ENCODE measurements around the gene LYST. TPM values are rescaled to one million over a fixed set of nuclear protein-coding genes. Genes with fewer than 3 reads are reported as not detected.

The LYST gene
- total and polyA plus RNA-seq, 2 of the 4 experiments (the other 2 are of a cell fraction): 2.2 to 7.2 TPM

DNA sequence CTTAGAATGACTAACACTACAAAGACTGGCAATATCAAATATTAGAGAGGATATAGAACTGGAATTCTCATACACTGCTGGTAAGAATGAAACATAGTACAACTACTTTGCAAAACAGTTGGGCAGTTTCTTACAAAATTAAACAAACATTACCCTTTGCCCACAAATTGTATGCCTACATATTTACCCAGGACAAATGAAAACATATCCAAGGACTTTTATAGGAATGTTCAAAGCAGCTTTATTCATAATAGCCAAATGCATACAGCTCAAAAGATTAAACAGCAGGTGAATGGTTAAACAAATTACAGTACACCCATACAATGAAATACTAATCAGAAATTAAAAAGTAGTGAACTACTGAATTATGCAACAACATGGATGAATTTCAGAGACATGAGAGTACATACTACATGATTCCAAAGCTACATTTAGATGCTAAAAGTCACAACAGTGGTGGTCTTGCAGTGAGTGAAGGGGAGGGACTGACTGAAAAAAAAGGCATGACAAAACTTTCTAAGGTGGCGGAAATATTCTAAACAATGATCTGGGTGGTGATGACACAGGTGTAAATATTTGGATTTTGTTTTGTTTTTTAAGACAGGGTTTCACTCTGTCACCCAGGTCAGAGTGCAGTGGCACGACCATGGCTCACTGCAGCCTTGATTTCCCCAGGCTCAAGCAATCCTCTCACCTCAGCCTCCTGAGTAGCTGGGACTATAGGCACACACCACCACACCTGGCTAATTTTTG lies 40.4 kb downstream of the LYST start:
- H3K27me3 ChIP-seq (ENCODE audit: control insufficient read depth, insufficient read depth, low read length): no peaks in the 10 kb centered on the region
- no peak overlapping the region for H2BK5ac ChIP-seq (ENCODE audit: low read depth, low read length, poor library complexity, severe bottlenecking)
- H3K4me3 ChIP-seq (ENCODE audit: insufficient read depth, low read depth, low read length): no peak overlapping the region
- WGBS, 2 experiments (ENCODE audit: extremely low coverage in 2 of 2, insufficient read length in 1 of 2): 100% methylated on average over 1 of the region's 2 CpGs; no CpG with 5 or more reads in 1 of the 2 experiments
- H3K4me2 ChIP-seq (ENCODE audit: low read depth, low read length): no peak overlapping the region
- ChIA-PET POLR2A (ENCODE audit: unreplicated experiment) (no interaction called here), CTCF (no interaction called here)
- intact Hi-C loops (cut with micrococcal nuclease) (no loop called here), dilution Hi-C loops (cut with HindIII; ENCODE audit: low sequenced_read_pairs, unreplicated experiment) (no loop called here), in situ Hi-C loops (cut with MboI; ENCODE audit: low sequenced_read_pairs) (no loop called here)
- H3K23ac ChIP-seq (ENCODE audit: low read depth, low read length): no peak overlapping the region
- no peak overlapping the region for H2AK9ac ChIP-seq (replicated peaks; ENCODE audit: low read depth, low read length, poor library complexity)
- H2BK120ac ChIP-seq (ENCODE audit: low read depth, low read length): no peak overlapping the region
- no peaks in the 10 kb centered on the region for H3K9me1 ChIP-seq (ENCODE audit: insufficient read depth, low read length)
- no peak overlapping the region for H3K4ac ChIP-seq (ENCODE audit: low read depth, low read length)
- no peaks in the 10 kb centered on the region for H3K36me3 ChIP-seq (ENCODE audit: control insufficient read depth, insufficient read depth, low read length)
- no peak overlapping the region for H2AK5ac ChIP-seq (ENCODE audit: low read depth, low read length)
- no peak overlapping the region for H4K5ac ChIP-seq (ENCODE audit: low read depth, low read length)
- BruUV-seq (replicated peaks): no TSS peak
- no peak overlapping the region for H3K27ac ChIP-seq (ENCODE audit: insufficient read depth, low read length)
- peaks cover 4% of the 10 kb centered on the region for H3K4me1 ChIP-seq (ENCODE audit: control insufficient read depth, insufficient read depth, low read length)
- H3K14ac ChIP-seq (replicated peaks; ENCODE audit: low read depth, low read length): no peak overlapping the region
- no peak for DNase-seq
- H3K9ac ChIP-seq (ENCODE audit: low read depth, low read length): no peak overlapping the region
- H2AFZ ChIP-seq (replicated peaks; ENCODE audit: low read length, poor library complexity): no peak overlapping the region
- no peak overlapping the region for H2BK20ac ChIP-seq (ENCODE audit: low read depth, low read length)
- H4K91ac ChIP-seq (ENCODE audit: insufficient read depth, low read depth, low read length): no peak overlapping the region
- TF ChIP-seq RCOR1 (IDR thresholded peaks at IDR 0.05; ENCODE audit: insufficient replicate concordance, low read length): no peak
- H4K8ac ChIP-seq (ENCODE audit: low read depth in 2 of 2, low read length in 2 of 2): no peak overlapping the region
- H3K79me1 ChIP-seq (ENCODE audit: low read depth in 1 of 2, low read length in 2 of 2): no peaks in the 10 kb centered on the region; a peak in 1 of 4 replicates
- ATAC-seq (ENCODE audit: low read depth): no peak
- H3K56ac ChIP-seq (ENCODE audit: extremely low read depth, insufficient read depth, low read length): no peak overlapping the region
- no peak overlapping the region for H2BK15ac ChIP-seq (ENCODE audit: low read depth, low read length)
- H3K9me3 ChIP-seq (ENCODE audit: control insufficient read depth, insufficient read depth, low read length): no peaks in the 10 kb centered on the region
- H4K20me1 ChIP-seq (ENCODE audit: insufficient read depth, low read length): no peaks in the 10 kb centered on the region
- H3K18ac ChIP-seq (ENCODE audit: low read depth, low read length): no peak overlapping the region

Data from IMR-90 (cell line).